GM18861 (cell line): ENCODE data around the gene VAV2.

Experiments used
- ATAC-seq: cut with Tn5 transposase; IDR thresholded peaks from one replicate; pipeline ENCODE4 v1.9.1; 2021; ENCODE audit not compliant: unreplicated experiment

The VAV2 gene

DNA sequence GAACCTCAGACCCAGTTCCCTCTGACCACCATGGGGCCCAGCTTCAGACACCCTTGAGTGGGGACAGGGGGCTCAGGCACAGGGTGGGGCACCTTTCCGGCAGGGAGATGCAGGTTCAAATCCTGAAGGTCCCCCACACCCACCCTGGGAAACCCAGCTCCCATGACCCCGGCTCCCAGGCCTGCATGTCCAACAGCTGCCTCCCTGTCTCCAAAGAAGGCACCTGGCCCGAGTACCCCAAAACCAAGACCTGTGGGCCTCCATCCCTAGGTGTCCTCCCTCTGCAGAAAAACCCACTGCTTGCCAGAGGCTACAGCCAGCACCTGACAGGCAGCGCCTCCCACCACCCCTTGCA is 38.5 kb downstream of the VAV2 start:
- no peak for ATAC-seq

DNA sequence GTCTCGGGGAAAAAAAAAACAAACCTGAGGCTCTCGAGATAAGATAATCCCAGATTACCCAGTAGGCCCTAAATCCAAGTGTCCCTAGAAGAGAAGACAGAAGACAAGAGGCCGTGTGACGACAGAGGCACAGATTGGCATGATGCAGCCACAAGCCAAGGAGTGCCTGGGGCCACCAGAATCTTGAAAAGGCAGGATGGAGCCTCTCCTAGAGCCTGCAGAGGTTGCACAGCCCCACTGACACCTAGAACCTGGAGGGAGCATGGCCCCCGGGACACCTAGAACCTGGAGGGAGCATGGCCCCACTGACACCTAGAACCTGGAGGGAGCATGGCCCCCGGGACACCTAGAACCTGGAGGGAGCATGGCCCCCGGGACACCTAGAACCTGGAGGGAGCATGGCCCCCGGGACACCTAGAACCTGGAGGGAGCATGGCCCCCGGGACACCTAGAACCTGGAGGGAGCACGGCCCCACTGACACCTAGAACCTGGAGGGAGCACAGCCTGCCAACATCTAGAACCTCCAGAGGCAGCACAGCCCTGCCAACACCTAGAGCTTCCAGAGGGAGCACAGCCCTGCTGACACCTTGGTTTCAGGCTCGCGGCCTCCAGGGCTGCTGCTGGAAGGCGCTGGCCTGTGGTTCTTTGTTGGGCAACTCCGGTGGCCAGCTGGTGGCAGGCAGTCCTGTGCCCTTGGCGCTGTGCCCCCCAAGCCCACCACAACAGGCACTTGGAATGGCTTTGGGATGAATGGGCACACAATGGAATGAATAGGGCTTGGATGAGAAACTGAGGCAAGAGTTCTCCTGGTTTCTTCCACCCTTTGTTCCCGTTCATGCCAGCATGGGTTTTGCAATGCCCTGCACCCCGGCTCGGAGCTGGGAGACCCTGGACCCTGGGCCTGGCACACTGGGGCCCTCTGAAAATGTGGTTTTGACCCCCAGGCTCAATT is 39.2 kb downstream of the VAV2 start:
- no peak for ATAC-seq

DNA sequence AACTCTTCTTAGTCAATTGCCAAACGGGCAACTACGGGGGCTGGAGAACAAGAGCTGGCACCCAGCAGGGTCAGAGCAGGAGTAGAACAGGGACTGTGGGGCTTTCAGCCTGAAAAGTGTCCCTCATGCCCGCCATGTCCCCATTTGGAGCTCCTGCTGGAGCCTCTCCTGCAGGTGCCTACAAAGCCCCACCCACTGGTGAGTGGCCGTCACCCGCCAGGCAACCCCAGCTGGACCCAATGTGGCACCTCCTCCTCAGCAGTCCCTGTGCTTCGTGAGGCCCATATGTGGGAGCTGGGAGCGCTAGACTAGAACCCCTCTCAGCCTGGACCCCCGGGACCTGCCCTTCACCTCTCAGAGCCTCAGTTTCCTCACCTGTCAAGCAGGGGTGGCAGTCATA is 40.9 kb downstream of the VAV2 start:
- no peak for ATAC-seq

DNA sequence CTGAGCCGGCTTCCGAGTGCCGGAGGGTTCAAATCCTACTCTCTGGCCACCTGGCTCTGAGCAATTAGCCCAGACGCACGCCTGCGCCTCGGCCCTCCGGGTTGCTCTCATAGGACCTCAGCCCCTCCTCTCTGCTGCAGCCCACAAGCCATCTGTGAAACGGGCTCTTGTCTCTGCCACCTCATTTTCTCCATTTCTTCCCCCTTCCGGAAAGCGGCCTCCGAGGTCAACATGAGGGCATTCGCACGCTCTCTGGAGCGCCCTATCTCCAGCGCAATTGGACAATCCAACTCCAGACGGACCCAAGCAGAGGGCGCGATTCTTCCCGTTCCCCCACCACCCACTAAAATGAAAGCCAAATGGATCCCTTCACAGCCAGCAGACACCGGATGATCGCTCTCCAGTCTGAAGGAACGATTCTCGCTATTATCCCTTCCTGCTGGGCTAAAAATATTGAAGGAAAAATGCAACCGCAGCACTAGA is 41.5 kb downstream of the VAV2 start:
- no peak for ATAC-seq

DNA sequence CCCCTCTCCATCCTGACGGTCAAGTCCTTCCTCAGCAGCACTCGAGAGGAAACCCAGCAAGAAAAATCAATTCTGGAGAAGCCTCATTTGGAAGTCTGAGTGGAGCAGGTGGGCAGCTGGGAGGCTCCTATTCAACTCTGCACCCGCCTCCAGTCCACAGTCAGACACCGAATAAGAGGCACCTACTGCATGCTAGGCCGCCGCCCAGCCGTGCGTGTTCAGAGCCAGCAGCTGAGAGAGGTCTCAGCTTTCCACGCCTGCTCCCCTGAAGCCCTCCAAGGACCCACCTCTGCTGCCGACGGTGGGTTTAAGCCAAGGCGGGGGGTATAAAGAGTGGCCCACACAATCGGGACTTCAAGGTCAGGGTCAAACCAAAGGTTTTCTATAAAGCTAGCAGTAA is 41.9 kb downstream of the VAV2 start:
- ATAC-seq, result no peak

DNA sequence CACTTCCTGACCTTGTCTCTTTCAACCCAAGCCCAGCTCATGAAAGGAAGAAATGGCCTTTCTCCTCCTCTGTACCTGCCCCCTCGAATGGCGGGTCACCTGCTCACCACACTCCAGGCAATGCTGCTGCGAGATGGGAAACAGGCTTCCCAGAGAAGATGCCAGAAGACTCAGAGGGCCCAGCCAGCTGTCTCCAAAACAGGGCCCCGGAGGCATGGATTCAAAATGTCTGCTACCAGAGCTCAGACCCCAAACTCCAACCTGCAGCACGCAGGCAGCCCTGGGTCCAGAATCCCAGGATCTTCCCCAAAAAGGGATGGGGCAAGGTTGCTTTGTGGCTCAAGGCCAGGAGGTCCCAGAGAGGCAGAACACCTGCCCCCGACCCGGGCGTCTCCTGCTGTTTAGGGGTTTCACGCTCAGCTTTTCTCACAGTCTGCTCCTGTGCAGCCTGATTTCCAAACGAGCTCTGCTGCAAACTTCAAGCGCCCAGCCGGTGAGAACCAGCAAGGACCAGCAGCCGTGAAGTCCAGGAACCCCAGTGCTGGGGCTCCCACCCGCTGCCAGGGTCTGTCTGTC is 42.5 kb downstream of the VAV2 start:
- no peak for ATAC-seq

DNA sequence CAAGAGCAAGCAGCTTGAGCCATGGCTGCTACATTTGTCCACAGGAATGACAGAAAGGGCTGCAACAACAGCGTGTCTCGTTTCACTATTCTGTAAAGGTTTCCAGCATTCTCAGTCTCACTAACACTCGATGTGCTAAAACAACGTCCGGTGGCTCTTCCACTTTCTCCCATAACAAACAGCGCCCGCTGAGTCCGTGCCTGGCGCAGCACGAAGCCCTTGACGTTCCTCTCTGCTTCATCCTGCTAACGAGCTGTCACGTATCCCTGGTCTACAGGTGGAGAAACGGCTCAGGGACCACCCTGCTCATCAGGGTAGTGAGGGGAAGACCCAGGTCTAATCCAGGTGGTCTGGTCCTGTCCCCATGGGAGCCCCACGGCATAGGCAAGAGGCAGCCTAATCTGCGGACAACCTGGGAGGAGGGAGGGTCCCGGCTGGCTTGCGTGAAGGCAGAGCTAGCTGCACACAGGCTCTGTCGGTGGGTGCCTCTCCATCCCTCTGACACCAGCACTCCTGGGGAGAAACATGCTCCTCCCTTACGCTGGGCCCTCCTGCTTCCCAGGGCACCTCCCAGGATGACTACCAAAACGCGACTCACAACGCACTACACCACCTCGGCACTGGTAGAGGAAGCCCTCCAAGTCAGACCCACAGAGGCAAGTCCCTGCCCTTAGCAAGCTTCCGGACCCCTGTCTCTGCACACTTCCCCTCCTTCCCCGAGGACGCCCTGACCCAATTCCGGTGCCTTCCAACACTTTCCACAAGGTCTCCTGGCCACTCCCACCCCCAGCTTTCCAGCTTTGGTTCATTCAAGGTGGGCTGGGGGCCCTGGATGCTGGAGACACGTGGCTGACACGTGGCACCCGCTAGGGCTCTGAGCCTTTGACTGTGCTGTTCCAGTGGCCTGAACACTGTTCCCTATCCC is 43.3 kb downstream of the VAV2 start:
- no peak for ATAC-seq

DNA sequence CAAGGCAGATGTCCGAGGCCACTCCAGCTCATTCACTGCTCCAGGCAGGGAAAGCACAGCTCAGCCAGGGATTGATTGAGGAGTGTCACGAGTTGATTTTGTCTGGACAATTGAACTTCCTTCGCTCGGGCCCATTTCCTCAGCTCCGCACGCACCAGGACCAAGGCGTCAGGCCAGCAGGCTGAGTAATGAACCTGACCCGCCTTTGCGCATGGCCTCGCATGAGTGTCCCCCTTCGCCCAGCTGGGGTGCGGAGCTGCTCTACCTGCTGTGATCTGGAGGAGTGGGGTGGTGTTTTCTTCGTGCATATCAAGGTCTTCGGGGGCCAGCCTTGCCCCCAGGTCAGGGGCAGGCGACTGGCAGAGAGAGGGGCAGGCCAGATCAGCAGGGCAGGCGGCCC is 44.0 kb downstream of the VAV2 start:
- no peak for ATAC-seq

DNA sequence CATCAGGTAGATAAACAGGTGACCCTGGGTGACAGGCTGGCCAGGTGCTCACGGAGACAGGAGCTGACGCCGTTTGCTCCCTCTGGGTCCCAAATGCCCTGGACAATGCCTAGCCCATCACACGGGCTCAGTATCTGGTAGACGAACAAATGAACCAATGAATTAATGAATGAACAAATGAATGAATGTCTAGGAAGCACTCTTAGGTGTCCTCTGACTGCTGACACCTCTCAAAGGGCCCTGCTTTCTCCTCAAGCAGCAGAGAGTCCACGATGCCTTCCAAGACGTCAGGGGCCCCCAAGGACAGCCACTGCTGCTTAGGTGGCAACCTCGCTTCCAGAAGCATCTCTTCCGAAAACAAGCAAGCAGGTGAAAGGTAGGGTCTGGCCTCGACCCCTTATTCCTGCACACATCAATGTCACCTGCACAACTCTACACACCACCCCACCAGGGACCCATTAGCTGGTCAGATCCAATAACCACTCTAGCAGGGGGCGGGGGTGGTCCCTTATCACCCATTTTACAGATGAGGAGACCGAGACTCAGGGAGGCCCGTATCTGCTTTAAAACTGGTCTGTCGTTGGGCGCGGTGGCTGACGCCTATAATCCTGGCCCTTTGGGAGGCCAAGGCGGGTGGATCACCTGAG is 45.2 kb downstream of the VAV2 start:
- no peak for ATAC-seq

DNA sequence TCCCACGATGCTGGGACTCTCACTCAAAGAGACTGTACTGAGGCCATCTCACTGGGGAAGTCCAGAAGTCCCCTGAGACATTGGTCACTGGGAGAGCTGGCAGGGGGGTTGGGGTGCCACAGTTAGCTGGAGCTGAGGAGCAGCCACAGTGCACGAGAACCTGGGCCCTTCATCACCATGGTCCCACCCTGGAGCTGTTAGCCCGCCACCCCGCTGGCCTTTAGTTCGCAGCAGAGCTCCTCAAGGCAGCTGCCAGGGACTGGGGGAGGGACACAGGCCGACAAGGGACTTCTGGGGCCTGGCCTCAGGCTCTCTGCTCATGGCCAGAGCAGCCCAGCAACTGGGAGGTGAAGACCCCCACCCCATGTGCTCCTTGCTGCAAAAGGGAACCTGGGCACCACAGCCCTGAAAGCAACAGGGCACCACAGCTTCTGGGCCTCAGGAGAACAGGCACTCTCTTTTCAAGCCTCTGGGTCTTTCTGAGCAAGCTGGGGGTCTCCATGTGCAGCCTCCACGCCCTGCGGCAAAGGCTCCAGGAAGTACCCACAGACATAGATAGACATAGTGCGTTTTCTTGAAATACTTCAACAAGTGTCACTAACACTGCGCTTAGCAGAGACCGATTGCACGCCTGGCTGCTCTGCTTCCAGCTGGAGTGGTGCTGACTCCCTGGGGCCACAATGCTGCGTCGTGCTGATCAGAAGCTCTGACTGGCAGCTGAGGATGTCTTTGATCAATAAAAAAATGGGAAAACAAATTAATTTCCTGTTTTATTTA is 46.0 kb downstream of the VAV2 start:
- peak; percentile 59 for ATAC-seq

DNA sequence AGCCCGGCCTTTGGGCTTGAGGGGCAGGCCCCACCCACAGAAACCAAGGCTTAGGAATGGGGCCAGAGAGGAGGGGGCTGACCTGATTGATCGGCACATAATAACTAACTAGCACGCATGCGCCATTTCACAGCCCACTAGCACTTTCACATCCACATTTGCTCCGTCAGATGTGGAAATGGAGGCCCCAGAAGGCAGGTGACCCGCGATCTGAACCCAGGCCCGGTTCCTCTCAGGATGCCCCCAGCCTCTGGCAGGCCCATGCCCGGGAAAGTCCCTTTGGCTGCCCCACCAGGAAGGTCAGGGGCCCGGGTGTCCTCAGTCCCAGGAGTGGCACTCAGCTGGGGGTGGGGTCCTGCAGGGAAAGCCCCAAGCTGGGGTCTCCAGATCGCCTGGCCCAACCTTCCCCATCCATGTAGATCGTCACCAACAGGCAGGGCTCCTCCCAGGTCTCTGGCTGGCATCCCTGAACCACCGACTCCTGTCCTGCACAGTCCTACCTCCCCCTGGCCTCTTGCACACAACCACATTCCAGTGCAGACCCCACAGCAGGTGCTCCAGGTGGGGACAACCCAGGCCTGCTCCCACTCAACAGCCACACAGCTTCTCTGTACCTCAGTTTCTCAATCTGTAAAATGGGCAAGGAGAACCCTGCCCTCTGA is 46.7 kb downstream of the VAV2 start:
- ATAC-seq, result peak; percentile 37

DNA sequence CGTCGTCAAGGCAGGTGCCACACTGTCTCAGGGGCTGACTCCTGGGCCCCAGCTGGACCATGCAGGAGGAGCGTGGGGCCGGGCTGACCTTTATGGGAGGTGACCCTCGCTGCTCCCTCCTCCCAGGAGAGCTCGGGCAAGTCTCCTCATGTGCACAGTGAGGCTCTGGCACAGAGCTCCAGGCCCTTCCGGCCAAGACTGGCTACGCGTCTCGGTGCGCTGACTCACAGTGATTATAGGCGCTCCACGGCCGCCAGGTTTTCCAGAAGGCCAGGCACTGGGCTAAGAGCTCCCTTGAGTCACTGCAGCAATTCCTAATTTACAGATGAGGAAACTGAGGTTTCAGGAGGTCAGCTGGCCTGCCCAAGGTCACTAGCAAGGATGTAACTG is 47.4 kb downstream of the VAV2 start:
- ATAC-seq, result no peak

DNA sequence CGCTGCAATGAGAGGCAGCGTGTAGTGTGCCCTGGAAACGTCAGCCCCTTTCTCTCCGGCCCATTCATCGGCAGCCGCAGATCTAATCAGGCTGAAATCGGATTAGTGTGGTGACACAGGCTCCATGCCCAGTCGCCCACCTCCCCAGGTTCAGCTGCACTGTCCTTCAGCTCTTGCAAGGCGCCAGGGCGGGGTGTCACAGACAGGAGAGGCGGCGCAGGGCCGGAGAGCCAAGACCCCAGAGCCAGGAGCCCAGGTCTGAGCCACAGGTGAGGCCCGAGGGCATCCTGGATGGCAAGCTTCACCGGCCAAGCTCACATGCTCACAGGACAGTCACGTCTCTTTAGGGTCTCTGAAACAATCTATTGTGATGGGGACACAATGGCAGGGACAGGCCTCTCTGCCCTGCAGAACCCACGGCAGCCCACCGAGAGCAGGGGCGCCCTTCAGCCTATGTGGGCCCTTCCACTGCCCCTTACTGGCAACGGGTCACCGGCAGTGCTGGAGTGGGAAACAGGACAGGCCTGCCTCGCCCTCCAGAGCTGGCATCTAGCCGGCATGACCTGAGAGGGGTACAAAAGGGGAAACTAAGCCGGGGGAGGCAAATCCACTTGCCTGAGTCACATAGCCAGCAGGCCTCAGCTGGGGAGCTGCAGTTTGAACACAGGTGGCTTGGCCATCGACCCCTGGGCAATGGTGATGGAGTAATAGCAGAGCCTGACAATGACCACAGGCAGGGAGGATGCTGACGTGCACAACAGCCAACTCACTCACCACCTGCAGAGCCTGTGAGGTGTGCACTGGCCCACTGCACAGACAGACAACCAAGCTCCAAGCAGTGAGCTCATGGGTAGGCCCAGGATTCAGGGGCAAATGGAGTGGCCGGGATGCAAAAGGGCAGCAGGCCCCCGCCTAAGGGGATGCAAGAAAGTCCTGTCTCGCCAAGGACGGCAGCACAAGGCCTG is 48.1 kb downstream of the VAV2 start:
- ATAC-seq, result no peak

DNA sequence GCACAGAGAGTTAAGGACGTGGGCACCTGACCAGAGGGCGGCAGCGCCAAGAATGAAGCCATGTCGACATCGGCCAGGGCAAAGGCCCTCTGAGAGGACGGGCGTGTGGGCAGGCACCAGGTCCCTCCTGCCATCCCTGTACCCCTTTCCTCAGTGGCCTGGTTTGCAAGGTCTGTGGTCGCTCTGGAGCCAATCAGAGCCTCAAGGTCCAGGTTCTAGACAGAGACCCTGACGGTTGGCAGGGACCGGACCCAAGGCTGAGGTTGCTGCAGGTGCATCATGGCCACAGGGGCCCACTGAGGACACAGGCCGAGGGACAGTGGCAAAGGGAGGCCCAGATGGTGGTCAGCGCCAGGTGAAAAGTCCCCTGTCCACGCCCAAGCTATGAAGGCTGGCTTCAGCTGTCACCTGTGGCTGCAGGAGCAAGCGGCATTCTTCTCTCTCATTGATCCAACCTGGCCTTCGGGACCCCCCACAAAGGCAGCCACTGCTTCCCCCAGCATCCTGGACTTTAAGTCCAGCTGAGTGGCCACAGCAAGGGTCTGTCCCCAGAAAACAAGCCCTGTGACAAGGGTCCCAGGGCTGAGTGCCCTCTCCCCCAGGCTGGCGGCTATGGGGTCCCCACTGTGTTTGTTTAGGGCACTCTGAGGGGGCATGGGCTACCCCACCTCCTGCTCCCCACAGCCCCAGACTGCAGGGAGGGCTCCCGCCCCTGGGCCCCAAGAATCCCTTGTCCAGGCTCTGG is 48.9 kb downstream of the VAV2 start:
- ATAC-seq, result no peak

DNA sequence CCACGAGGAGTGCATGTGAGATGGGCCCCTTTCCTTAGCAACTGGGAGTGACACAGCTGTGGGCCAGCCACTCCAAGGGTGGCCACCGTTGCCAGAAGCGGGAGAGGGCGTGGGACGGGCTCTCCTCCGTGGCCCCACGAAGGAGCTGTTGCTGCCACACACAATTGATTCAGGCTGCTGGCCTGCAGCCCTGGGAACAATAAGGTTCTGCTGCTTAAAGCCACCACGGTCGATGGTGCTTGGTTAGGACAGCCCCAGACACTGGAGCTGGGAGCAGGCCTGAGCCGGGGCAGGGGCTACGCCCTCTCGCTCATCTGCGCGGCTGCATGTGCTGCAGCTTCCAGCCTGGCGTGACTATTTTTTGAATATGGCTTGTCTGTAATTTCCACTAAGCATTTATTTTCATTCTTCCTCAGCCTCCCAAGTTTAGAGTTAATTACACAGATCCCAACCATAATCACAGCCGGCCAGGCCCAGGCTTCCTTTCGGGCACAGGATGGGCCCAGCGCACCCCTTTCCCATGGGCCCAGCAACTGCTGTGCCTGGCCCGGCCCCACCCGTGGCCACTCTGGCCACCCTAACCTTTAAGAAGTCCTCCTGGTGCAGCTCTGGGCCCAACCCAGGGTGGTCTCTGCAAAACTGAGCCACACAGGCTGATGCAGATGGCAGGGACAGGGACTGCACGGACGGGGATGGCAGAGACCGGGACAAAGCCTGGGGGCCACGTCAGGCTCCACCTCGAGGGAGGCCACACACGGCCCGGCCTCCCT is 49.7 kb downstream of the VAV2 start:
- ATAC-seq, result no peak

DNA sequence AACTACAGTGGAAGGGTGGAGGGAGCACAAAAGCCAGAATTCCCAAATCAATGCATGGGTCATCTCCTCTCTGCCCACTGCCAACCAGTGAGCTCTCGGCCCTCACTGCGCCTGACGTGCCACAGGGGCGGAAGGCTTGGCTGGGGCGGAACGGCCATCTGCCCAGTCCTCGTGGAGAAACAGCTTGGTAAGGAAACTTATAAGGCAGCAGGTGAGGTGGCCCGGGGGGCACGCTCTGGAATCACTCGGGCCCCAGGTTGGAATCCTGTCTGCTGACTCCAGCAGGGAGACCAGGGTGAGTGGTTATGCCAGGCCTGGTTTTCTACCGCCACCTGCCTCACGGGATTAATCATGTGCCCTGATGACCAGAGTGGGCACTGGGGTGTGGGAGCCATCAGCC is 52.3 kb downstream of the VAV2 start:
- ATAC-seq, result no peak

DNA sequence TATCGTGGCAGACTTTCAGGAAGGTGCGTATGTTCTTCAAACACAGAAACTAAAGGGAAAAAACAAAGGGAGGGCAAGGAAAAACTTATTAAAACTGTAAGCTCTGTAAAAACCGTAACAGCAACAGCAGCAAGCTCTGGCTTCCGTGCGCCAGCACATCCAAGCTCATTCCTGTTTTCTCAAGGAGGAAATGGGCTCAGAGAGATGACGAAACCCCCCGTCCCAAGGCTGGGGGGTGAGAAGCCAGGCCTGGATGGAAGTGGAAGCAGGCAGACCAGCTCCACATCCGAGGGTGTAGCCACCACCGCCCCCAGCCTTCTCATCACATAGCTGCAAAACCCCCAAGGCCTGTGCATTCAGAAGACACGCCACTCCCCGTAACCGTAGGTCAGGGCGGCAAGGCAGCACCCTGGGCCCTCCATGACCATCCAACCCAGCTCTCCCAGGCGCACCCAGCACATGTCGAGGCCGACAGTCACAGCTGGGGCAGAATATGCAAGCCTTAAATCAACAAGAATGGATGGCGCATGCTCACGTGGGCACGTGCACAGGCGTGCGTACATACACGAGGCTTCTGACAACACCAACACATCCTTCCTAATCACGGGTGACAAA is 52.8 kb downstream of the VAV2 start:
- no peak for ATAC-seq
